Measurements from ENCODE around the gene MAN2B2. TPM values are rescaled to one million over a fixed set of nuclear protein-coding genes. Genes with fewer than 3 reads are reported as not detected.
"Not testable (repeated sequence)": the region's sequence is repeated elsewhere in the genome, so short reads cannot be mapped to it uniquely, and the experiment has no call there.

The MAN2B2 gene
- polyA plus RNA-seq, 5 donors = 12.3 to 18.1 (median 15.9) TPM

DNA sequence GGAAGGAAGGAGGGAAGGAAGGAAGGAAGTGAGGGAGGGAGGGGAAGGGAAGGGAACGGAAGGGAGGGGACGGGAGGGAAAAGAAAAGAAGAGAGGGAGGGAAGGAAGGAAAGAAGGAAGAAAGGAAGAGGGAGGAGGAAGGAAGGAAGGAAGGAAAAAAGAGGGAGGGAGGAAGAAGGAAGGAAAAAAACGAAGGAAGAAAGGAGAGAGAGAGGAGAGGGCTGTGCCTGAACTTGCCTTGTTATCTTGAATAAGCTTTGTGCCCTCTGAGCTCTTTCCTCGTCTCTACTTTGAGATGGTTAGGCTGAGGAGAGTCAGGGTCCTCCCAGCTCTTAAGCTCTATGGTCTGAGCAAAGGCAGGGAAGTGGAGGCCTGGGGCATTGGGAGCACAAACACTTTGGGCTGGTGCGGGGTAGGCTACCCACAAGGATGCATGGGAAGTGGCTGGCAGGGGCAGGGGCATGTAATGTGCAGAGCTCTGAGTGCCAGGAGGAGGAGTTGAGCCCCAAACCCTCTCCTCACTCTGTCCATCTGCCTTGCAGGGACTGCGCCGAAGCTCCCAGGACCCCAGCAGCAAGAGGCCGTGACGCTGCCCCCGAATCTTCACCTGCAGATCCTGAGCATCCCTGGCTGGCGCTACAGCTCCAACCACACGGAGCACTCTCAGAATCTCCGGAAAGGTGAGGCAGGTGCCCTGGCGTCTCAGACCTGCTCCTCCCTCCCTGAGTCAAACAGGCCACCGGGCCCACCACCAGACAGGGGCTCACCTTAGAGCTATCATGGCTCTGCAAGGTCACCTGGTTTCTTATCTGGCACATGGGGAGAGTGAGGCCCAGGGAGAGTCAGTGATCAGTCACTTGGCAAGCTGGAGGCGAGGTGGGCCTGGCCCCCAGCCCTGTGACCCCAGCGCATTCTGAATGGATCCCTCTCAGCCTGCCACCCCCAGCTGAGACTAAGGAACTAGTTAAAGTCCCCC, 39.0 kb downstream of the MAN2B2 start:
- DNase-seq = no peak

- no peak for DNase-seq
Measured at GRCh38 chr4:6614701-6615230, 39.8 kb downstream of the MAN2B2 start.

DNA sequence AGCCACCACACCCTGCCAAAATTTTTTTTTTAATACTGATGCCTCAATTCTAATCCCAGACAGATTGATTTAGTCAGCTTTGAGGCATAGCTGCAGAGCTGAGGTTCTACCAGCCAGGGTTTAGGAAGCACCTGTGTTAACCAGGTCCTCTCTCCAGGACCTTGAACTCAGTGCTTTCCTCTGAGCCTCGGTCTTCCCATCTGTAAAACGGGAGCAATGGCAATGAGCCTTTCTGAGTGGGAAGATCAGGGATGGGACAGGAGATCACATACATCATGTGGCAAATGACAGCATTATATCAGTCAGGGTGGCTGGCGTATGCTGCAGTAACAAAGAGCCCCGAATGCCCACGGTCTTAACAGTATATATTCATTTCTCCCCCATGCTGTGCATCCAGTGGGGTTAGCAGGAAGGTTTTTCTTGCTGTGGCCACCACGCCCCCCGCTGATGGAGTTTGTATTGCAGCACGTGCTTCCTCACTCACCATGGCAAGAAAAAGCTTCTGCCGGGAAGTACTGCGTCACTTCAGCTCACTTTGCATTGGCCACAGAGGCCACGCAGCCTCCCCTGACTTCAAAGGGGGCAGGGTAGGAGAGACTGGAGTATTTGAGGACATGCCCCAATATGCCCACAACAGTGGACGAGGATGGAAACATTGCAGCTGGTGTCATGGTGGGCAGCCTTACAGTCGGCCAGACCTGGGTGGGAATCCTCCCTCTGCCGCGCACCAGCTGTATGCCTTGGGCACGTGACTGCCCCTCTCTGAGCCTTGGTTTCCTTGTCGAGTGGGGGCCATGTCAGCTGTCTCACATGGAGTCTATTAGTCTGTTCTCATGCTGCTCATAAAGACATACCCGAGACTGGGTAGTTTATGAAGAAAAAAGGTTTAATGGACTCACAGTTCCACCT, 41.4 kb downstream of the MAN2B2 start:
- no peak for DNase-seq

- no peak for DNase-seq
Measured at GRCh38 chr4:6617246-6617645, 42.3 kb downstream of the MAN2B2 start.

GRCh38 chr4:6618386-6619115, 43.6 kb downstream of the MAN2B2 start:
- DNase-seq = no peak

DNA sequence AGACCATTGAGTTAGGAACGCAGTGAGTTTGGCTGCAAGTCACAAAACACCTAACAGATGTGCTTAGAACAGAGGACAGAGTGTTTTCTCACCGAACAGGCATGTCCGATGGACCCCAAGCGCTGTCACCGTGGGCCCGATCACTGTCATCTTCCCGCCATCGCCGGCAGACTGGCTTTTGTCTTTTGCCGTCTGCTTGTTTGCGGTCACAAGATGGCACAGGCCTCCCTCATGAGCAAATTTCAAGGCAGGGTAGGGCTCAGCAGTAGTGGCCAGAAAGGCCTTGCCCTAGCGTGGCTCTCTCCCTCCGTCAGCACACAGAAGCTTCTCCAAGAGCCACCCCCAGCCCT, 44.1 kb downstream of the MAN2B2 start:
- DNase-seq = no peak

GRCh38 chr4:6619466-6620255, 44.7 kb downstream of the MAN2B2 start:
- no peak for DNase-seq

DNA sequence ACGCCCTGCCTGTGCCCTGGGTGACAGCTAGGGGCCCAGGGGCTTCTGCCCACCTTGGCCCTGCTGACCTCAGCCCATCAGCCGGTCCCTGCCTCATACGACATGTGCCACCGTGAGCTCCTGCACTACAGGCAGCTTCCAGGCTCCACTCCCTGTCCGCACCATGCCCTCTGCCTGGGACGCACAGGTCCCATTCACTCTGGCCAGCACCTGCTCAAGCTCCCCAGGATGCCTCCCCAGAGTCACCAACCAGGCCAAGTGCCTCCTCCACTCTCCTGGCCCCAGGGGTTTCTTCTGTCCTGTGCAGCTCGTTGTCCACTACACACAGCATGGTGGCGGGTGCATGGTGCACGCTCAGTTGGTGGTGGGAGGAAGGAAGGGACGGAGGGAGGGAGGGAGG, 45.3 kb downstream of the MAN2B2 start:
- no peak for DNase-seq

DNA sequence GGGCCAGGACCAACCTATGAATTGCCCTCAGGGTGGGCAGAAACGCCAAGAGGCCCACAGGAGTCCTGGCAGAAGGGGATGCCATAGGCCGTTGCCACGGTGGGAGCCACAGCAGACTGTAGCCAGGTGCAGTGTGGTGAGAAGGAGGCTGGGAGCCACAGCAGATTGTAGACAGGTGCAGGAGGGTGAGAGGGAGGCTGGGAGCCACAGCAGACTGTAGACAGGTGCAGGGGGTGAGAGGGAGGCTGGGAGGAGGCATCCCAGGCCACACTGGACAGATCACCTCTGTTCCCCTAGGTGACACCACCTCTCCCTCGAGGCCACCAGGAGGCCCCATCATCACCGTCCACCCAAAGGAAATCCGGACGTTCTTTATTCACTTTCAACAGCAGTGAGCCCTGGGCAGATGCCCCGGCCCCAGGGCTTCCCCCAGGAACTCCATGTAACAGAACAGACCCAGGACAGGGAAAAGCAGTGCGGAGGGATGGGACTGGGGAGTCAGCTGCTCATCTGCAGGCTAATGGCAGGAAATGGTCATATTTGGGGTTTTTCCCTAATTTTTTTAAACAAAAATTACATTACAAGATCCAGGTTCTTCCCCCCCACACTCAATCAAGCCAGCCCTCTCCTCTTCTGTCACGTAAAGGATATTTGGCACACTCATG, 46.0 kb downstream of the MAN2B2 start:
- DNase-seq = no peak

DNA sequence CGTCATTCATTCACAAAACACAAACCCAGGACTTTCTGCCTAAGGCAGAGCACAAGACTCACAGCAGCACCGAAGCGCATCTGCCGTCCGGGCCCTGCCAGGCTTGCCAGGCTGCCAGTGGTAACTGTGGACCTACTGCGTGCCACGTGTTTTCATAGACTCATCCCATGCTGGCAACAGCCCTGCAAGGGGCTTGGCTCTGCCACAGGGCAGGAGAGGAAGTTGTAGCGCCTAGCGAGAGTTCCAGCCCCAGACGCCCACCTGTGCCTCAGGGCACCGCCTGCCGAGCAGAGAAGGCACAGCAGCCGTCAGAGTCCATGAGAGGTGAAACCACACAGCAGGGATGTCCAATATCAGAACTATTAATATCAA, 46.6 kb downstream of the MAN2B2 start:
- DNase-seq = no peak

DNA sequence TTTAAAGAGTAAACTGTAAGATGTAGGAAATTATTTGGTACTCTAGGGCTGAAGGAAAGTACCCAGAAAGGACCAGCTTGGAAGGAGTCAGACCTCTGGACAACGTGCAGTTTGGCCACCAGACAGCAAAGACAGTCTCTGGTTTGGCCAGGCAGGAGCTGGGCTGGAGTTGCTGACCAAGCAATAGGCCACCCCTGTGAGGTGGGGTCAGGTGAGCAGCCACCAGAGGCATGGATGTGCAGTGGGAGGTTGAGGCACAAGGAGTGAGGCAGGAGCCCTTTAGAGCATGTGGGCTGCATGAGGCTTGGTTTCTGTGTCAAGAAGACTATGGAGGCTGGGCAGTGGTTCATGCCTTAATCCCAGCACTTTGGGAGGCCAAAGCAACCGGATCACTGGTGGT, 47.8 kb downstream of the MAN2B2 start:
- no peak for DNase-seq

DNA sequence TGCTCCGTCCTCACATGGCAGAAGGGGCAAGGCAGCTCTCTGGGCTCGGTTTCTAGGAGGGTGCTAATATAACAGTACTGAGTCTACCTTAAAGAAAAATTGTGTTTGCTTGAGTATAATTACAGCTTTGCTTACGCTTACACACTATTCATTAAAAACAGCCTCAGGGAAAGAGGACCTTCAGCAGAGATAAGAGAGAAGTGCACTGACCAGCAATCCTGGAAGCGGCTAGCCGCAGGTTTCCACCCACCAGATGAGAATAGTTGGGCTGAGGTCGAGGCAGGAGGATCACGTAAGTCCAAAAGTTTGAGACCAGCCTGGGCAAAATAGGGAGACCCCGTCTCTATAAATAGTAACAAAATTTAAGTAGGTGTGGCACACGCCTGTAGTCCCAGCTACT, 50.3 kb downstream of the MAN2B2 start:
- no peak for DNase-seq

- DNase-seq = no peak
Measured at GRCh38 chr4:6626066-6626465, 51.1 kb downstream of the MAN2B2 start.

DNA sequence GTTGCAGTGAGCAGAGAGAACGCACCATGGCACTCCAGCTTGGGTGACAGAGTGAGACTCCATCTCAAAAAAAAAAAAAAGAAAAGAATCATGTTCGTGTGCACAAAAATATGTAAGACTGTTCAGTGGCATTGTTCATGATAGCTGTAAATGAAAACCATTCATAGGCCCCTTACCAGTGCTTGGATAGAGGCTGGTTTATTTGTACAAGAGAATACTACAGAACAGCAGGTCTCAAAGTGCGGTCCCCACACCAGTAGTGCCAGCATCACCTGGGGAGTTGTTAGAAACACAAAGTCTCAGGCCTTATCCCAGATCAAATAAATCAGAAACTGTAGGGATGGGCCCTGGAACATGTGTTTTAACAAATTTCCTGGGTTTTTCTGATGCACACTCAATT, 52.8 kb downstream of the MAN2B2 start:
- no peak for DNase-seq

- DNase-seq = not testable (repeated sequence)
Measured at GRCh38 chr4:6628484-6628883, 53.5 kb downstream of the MAN2B2 start.

- DNase-seq = no peak
Measured at GRCh38 chr4:6632125-6632524, 57.1 kb downstream of the MAN2B2 start.

GRCh38 chr4:6633091-6633906, 58.3 kb downstream of the MAN2B2 start:
- no peak for DNase-seq

DNA sequence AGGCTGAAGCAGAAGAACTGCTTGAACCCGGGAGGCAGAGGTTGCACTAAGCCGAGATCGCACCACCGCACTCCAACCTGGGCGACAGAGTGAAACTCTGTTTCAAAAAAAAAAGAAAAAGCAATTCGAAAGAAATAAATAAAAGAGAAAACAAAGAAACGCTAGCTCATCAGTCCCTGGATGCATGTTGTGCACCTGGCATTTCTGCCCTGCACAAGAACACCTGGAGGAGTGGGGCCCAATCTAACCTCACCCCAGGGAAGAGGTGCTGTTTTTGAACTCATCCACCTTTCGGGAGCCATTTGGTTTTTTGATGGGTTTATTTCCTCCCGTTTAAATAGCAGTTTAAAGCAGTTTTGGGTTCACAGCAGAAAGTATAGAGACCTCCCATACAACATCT, 59.8 kb downstream of the MAN2B2 start:
- no peak for DNase-seq

DNA sequence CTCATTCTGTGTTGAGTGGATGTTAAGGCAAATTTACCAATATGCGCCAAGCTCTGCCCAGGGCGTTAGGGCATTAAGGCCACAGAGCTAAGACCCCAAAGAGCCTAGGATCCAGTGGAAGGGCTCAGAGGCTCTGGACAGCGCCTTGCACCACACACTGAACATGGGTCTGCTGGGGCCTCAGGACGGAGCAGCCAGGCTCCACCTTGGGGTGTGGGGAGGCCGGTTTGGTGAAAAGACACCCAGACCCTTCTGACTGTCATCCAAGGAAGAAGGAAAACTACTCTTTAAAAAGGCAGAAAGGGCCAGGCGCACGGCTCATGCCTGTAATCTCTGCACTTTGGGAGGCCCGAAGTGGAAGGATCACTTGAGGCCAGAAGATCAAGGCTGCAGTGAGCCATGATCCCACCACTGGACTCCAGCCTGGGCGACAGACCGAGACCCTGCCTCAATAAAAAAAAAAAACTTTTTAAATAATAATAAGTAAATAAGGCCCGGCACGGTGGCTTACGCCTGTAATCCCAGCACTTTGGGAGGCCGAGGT, 64.2 kb downstream of the MAN2B2 start:
- no peak for DNase-seq
